C4-2B (cell line): ENCODE measurements around the gene HSF2BP.

ENCODE experiments used
- CTCF ChIP-seq: fragments of 450-650 bp; conservative IDR thresholded peaks from 2 replicates; pipeline ENCODE4 v1.5.1; 2017; ENCODE audit warnings: mild to moderate bottlenecking
- ZFX ChIP-seq: fragments of 450-650 bp; IDR thresholded peaks from 2 replicates; pipeline ENCODE4 v1.6.1; 2017

GRCh38 chr21:43608225-43608624 lies 51.1 kb downstream of the HSF2BP start:
- TF ChIP-seq CTCF, result no peak
- no peak for TF ChIP-seq ZFX
